Glutamatergic neuron (in vitro differentiated cells): ENCODE results near the gene CACTIN. TPM values are rescaled to one million over a fixed set of nuclear protein-coding genes. Genes with fewer than 3 reads are reported as not detected.
A peak's percentile ranks its signal among the peaks of the same experiment; 100 is the strongest.

Experiments
- DNase-seq: peaks from one replicate; pipeline ENCODE4 v3.0.0; 2022
- H3K27ac Mint-ChIP-seq: one replicate; pipeline ENCODE4 v1.8.0; 2020; ENCODE audit warnings: mild to moderate bottlenecking, mixed read lengths, inconsistent platforms; ENCODE audit not compliant: unreplicated experiment
- H3K27me3 Mint-ChIP-seq: one replicate; pipeline ENCODE4 v1.8.0; 2020; ENCODE audit warnings: mild to moderate bottlenecking, moderate library complexity, mixed read lengths, inconsistent platforms; ENCODE audit not compliant: unreplicated experiment
- H3K36me3 Mint-ChIP-seq: one replicate; pipeline ENCODE4 v1.8.0; 2020; ENCODE audit warnings: mild to moderate bottlenecking, mixed read lengths, inconsistent platforms; ENCODE audit not compliant: unreplicated experiment
- H3K4me1 Mint-ChIP-seq: one replicate; pipeline ENCODE4 v1.8.0; 2020; ENCODE audit warnings: mild to moderate bottlenecking, low read depth, mixed read lengths, inconsistent platforms; ENCODE audit not compliant: unreplicated experiment
- H3K4me3 Mint-ChIP-seq: one replicate; pipeline ENCODE4 v1.8.0; 2020; ENCODE audit warnings: mild to moderate bottlenecking, mixed read lengths, inconsistent platforms; ENCODE audit not compliant: unreplicated experiment
- H3K9me3 Mint-ChIP-seq: one replicate; pipeline ENCODE4 v1.8.0; 2020; ENCODE audit warnings: mild to moderate bottlenecking, moderate library complexity, mixed read lengths, inconsistent platforms; ENCODE audit not compliant: unreplicated experiment
- CTCF ChIP-seq: fragments of 200-600 bp; sonication (generic); IDR thresholded peaks from one replicate; pipeline ENCODE4 v1.5.0; 2021; ENCODE audit not compliant: partially characterized antibody, unreplicated experiment
- total RNA-seq: library from RNA; stranded (reverse); fragmentation: NEBNext Ultra II Directional; extraction: Animal tissue kit (Norgen Biotek cat#: 25700); gene quantifications from one replicate; pipeline ENCODE4 v1.2.1, GENCODE V29; 2021; ENCODE audit not compliant: unreplicated experiment

CACTIN gene
- total RNA-seq, 1 donor from 2014 or later = 29.7 TPM

- no peak for TF ChIP-seq CTCF
- peaks cover 2% of the 10 kb centered on the region for H3K4me1 Mint-ChIP-seq
- no peak for DNase-seq
- H3K27ac Mint-ChIP-seq = peak overlapping the region; percentile 38
- H3K4me3 Mint-ChIP-seq = no peak overlapping the region
- H3K9me3 Mint-ChIP-seq = peaks cover 8% of the 10 kb centered on the region
- H3K27me3 Mint-ChIP-seq = peaks cover 3% of the 10 kb centered on the region
- H3K36me3 Mint-ChIP-seq = peaks cover 5% of the 10 kb centered on the region
These were observed 17.9 kb upstream of the CACTIN start for GRCh38 chr19:3644351-3645066.

- Mint-ChIP-seq H3K36me3 (peaks cover 6% of the 10 kb centered on the region), H3K27me3 (peaks cover 3% of the 10 kb centered on the region), H3K9me3 (peaks cover 10% of the 10 kb centered on the region), H3K4me1 (peaks cover 2% of the 10 kb centered on the region), H3K4me3 (no peak overlapping the region), H3K27ac (no peak overlapping the region)
- DNase-seq = no peak
- TF ChIP-seq CTCF = no peak
These were observed 17.2 kb upstream of the CACTIN start for GRCh38 chr19:3643674-3644313.

- Mint-ChIP-seq H3K27me3 (peaks cover 5% of the 10 kb centered on the region), H3K4me3 (no peak overlapping the region)
- peak; percentile 50 for DNase-seq
These were observed 16.5 kb upstream of the CACTIN start for GRCh38 chr19:3642987-3643673.

GRCh38 chr19:3642296-3642695 is 15.7 kb upstream of the CACTIN start:
- Mint-ChIP-seq H3K4me1 (peaks cover 2% of the 10 kb centered on the region), H3K36me3 (peaks cover 6% of the 10 kb centered on the region), H3K27ac (no peak overlapping the region), H3K9me3 (peaks cover 10% of the 10 kb centered on the region), H3K27me3 (peaks cover 5% of the 10 kb centered on the region), H3K4me3 (no peak overlapping the region)
- DNase-seq = no peak
- TF ChIP-seq CTCF = no peak

More at GRCh38 chr19:3642987-3643673, 16.5 kb upstream of the CACTIN start:
- peaks cover 10% of the 10 kb centered on the region for H3K9me3 Mint-ChIP-seq
- no peak overlapping the region for H3K27ac Mint-ChIP-seq
- peaks cover 6% of the 10 kb centered on the region for H3K36me3 Mint-ChIP-seq
- no peak for TF ChIP-seq CTCF
- H3K4me1 Mint-ChIP-seq = peaks cover 2% of the 10 kb centered on the region
